C4-2B (cell line): ENCODE results near the gene KCNQ1OT1.

Source experiments
- H3K27ac ChIP-seq: fragments of 450-650 bp; 2 replicates; pipeline ENCODE4 v1.5.1; 2017
- CTCF ChIP-seq: fragments of 450-650 bp; conservative IDR thresholded peaks from 2 replicates; pipeline ENCODE4 v1.5.1; 2017; ENCODE audit warnings: mild to moderate bottlenecking
- ZFX ChIP-seq: fragments of 450-650 bp; IDR thresholded peaks from 2 replicates; pipeline ENCODE4 v1.6.1; 2017

KCNQ1OT1 gene

DNA sequence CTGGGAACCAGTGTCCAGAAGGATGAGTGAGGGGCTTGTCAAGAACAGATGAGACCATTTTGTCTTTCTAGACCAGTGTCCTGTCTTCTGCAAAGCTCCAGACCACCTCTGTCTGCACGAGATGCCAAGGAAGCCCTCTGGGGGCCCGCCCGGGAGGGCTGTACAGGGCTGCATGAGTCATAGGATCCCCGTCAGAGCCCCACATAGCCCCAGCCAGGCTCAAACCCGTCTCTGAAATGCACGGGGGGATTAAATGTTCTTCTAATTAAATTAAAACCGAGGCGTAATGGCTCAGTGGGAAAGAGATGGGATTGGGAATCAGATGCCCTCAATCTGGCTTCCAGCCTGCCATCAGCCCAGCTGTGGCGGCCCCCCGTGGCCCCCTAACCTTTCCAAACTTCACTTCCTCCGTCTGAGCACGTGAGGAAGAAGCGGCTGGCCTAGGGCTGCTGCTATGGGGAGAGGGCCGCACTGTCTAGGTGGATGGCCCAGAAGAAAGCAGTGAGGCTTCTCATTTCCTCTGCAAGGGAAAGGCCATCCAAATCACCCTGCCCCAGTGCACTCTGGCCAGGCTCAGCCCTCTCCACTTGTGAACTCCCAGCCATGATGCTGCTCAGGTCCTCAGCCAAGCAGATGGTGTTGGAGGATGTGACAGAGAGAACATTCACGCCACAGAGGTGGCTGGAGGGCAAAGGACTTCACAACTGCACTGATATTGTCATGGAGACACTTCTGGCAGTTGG, 32.8 kb downstream of the KCNQ1OT1 start:
- H3K27ac ChIP-seq = no peak overlapping the region
- TF ChIP-seq ZFX (no peak), CTCF (no peak)

- no peak overlapping the region for H3K27ac ChIP-seq
- TF ChIP-seq CTCF (no peak), ZFX (no peak)
These were observed 33.4 kb downstream of the KCNQ1OT1 start for GRCh38 chr11:2666401-2666741.

DNA sequence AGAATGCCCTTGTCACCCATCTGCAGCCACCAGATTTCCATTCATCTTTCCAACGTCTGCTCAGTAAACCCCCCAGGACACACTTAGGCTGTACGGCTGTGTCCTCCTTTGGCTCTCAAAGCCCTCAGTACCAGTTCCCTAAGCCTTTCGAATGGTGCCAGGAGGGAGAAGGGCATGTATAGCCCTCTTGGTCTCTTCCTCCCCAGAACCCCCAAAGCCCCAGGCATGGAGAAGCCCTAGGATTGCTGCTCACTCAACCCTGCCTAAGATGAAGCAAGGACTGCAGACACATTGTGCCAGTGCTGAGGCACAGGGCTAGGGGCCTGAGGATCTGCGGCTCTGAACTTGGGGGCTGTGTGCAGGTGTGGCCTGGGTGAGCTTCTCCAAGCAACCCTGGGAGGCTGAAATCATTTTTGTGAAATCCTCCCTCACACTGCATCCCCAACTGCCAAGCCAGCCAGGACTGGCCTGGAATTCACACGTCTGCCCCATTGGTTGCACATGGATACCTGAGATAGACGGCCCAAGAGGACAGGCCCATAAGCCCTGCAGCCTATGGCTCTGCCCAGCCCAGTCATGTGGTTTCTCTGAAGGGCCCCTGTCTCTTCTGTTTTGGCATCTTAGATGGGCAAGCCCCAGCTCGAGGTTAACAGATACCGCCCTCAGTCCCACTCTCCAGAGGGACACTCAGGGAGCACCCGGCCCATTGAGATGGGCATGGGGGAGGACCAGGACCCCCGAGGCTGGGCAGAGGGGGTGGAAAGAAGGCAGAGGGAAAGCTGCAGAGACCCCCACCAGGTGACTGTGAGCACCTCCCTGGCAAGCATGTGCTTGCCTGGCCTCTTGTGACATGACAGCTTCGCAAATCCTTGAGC, 34.0 kb downstream of the KCNQ1OT1 start:
- TF ChIP-seq ZFX (no peak), CTCF (no peak)
- H3K27ac ChIP-seq = no peak overlapping the region

DNA sequence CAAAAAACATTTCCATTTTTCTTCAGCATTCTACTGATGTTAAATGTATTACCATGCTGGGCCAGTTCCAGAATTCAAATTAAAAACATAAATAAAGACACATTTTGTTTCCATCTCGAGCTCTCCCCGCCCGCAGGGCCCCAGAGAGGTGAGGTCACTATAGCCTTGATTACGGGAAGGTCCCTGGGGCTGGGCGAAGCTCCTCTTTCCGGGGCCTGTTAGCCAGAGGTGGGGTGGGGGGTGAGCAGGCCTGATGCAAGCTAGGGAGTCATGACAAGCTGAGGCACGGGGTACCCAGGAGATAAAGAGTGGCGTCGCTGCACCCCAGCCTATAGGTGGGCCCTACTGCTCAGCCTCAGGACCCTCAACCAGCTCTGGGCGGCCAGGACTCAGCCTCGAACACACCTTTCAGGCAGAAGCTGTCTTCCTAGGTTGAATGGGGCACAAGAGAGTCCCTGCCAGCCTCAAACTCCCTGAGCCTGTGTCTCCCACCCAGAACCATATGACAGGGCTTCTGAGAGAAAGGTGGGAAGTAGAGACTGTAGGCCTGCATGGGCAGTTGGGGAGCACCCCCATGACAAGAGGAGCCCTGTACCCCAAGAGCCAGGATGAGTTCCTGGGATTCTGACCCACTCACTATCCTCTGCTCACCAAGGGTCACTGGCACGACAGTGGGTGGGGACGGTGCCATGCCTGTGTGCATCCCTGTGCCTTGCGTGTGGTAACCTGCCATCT, 34.8 kb downstream of the KCNQ1OT1 start:
- H3K27ac ChIP-seq = no peak overlapping the region
- TF ChIP-seq CTCF = no peak
- no peak for TF ChIP-seq ZFX

DNA sequence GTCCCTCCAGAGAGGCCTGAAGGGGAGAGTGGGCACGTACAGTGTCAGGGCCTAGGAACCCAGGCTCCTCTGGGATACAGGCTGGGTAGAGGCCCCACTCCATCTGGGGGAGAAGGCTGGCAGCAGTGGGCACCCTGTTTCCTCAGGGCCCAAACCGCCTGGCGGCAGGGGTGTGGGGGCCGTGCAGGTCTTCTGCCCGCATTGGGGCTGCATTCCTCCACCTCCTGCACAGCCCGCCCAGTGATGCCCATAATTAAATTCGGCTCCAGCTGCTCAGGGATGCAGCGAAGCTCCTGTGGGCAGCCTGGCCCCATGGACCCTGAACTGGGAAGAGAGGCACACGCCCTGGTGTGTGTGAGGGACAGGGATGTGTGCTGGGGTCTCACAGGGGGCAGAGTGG, 35.4 kb downstream of the KCNQ1OT1 start:
- no peak for TF ChIP-seq CTCF
- TF ChIP-seq ZFX = no peak
- no peak overlapping the region for H3K27ac ChIP-seq

DNA sequence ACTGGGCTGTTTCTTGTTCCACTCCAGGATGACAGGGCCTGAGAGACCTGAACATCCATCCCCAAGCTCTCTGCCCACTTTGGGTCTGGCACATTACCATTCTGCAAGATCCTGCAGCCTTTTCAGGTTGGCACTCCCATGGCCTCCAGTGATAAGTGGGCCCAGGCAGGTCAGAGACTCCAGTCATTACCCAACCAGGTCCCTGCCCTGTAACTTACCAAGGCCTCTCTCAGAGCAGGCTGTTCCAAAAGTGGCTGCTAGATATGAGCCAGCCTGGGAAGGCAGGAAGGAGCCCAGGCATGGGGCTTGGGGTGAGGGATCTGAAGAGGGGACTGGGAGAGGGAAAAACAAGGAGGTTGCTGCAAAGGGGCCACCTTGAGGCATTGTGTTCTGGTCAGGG, 35.9 kb downstream of the KCNQ1OT1 start:
- TF ChIP-seq ZFX (no peak), CTCF (no peak)
- no peak overlapping the region for H3K27ac ChIP-seq

- TF ChIP-seq ZFX (no peak), CTCF (no peak)
These were observed 36.3 kb downstream of the KCNQ1OT1 start for GRCh38 chr11:2663506-2663905.

More at GRCh38 chr11:2663506-2663905, 36.3 kb downstream of the KCNQ1OT1 start:
- no peak overlapping the region for H3K27ac ChIP-seq
